Measurements from ENCODE around the gene SPON2.

Gene SPON2

GRCh38 chr4:1172228-1172851 lies at the start of gene SPON2:
Gene SPON2, minus strand, starts transcription at chr4:1172583.
- H3K9me3 Mint-ChIP-seq = no peaks in the 10 kb centered on the region
- peaks cover 26% of the 10 kb centered on the region for H3K4me1 Mint-ChIP-seq
- CTCF ChIA-PET = interaction anchor here (1.5 kb wide), 1 partner anchor 47 kb away, joined by 3 read pairs; no protein-coding TSS in a partner anchor
- H3K36me3 Mint-ChIP-seq = no peaks in the 10 kb centered on the region
- H3K27ac Mint-ChIP-seq = no peak within 1 kb of the TSS
- H3K27me3 Mint-ChIP-seq = peaks cover 75% of the 10 kb centered on the region
- H3K4me3 Mint-ChIP-seq = peak within 1 kb of the TSS; percentile 35
- DNase-seq = no peak

- no peak for DNase-seq
- no peaks in the 10 kb centered on the region for H3K27me3 Mint-ChIP-seq
- H3K9me3 Mint-ChIP-seq = no peaks in the 10 kb centered on the region
- peaks cover 26% of the 10 kb centered on the region for H3K4me1 Mint-ChIP-seq
- CTCF ChIA-PET = no interaction called here
- H3K4me3 Mint-ChIP-seq = no peak overlapping the region
- peak overlapping the region; percentile 26 for H3K27ac Mint-ChIP-seq
- peaks cover 62% of the 10 kb centered on the region for H3K36me3 Mint-ChIP-seq
These were observed 48.9 kb upstream of the SPON2 start for GRCh38 chr4:1221155-1221870.

- Mint-ChIP-seq H3K27me3 (no peaks in the 10 kb centered on the region), H3K9me3 (no peaks in the 10 kb centered on the region), H3K4me1 (peaks cover 34% of the 10 kb centered on the region), H3K27ac (peak overlapping the region; percentile 26), H3K36me3 (peaks cover 59% of the 10 kb centered on the region), H3K4me3 (no peak overlapping the region)
- CTCF ChIA-PET = no interaction called here
- DNase-seq = no peak
These were observed 48.2 kb upstream of the SPON2 start for GRCh38 chr4:1220566-1220965.

GRCh38 chr4:1219566-1219950 lies 47.2 kb upstream of the SPON2 start:
- H3K27me3 Mint-ChIP-seq = no peaks in the 10 kb centered on the region
- peak overlapping the region; percentile 13 for H3K27ac Mint-ChIP-seq
- no peak overlapping the region for H3K4me3 Mint-ChIP-seq
- DNase-seq = no peak
- H3K4me1 Mint-ChIP-seq = peaks cover 37% of the 10 kb centered on the region
- CTCF ChIA-PET = interaction anchor here (1.1 kb wide), 1 partner anchor 46 kb away, joined by 3 read pairs; the partner anchor contains the start of gene SPON2
- H3K9me3 Mint-ChIP-seq = no peaks in the 10 kb centered on the region
- H3K36me3 Mint-ChIP-seq = peaks cover 59% of the 10 kb centered on the region

GRCh38 chr4:1218634-1219565 lies 46.5 kb upstream of the SPON2 start:
- Mint-ChIP-seq H3K36me3 (peaks cover 52% of the 10 kb centered on the region), H3K27me3 (no peaks in the 10 kb centered on the region), H3K4me3 (no peak overlapping the region), H3K27ac (peak overlapping the region; percentile 69), H3K9me3 (no peaks in the 10 kb centered on the region), H3K4me1 (peaks cover 37% of the 10 kb centered on the region)
- CTCF ChIA-PET = interaction anchor here (1.1 kb wide), 1 partner anchor 46 kb away, joined by 3 read pairs; the partner anchor contains the start of gene SPON2
- DNase-seq = no peak

GRCh38 chr4:1217366-1217765 lies 45.0 kb upstream of the SPON2 start:
- DNase-seq = no peak
- Mint-ChIP-seq H3K9me3 (no peaks in the 10 kb centered on the region), H3K4me1 (peaks cover 37% of the 10 kb centered on the region), H3K36me3 (peaks cover 53% of the 10 kb centered on the region), H3K27me3 (no peaks in the 10 kb centered on the region), H3K27ac (peak overlapping the region; percentile 82), H3K4me3 (peak overlapping the region; percentile 49)
- CTCF ChIA-PET = interaction anchor here (0.8 to 2.6 kb wide), 2 partner anchors 14 to 50 kb away, joined by 3 to 16 read pairs; no protein-coding TSS in a partner anchor

GRCh38 chr4:1216869-1217294 lies 44.5 kb upstream of the SPON2 start:
- Mint-ChIP-seq H3K9me3 (no peaks in the 10 kb centered on the region), H3K4me1 (peaks cover 37% of the 10 kb centered on the region), H3K27ac (peak overlapping the region; percentile 82), H3K36me3 (peaks cover 54% of the 10 kb centered on the region), H3K4me3 (peak overlapping the region; percentile 49), H3K27me3 (no peaks in the 10 kb centered on the region)
- CTCF ChIA-PET = interaction anchor here (0.8 to 2.6 kb wide), 2 partner anchors 13 to 50 kb away, joined by 3 to 16 read pairs; no protein-coding TSS in a partner anchor
- DNase-seq = peak; percentile 85

GRCh38 chr4:1216076-1216614 lies 43.8 kb upstream of the SPON2 start:
- peak overlapping the region; percentile 82 for H3K27ac Mint-ChIP-seq
- H3K4me3 Mint-ChIP-seq = peak overlapping the region; percentile 49
- H3K4me1 Mint-ChIP-seq = peaks cover 37% of the 10 kb centered on the region
- DNase-seq = no peak
- no peaks in the 10 kb centered on the region for H3K9me3 Mint-ChIP-seq
- H3K27me3 Mint-ChIP-seq = no peaks in the 10 kb centered on the region
- H3K36me3 Mint-ChIP-seq = peaks cover 48% of the 10 kb centered on the region
- CTCF ChIA-PET = interaction anchor here (2.6 kb wide), 1 partner anchor 49 kb away, joined by 16 read pairs; no protein-coding TSS in a partner anchor

- CTCF ChIA-PET = interaction anchor here (0.7 to 2.6 kb wide), 2 partner anchors 31 to 48 kb away, joined by 3 to 16 read pairs; no protein-coding TSS in a partner anchor
- Mint-ChIP-seq H3K4me3 (no peak overlapping the region), H3K27ac (peak overlapping the region; percentile 42)
These were observed 43.0 kb upstream of the SPON2 start for GRCh38 chr4:1215141-1216075.

GRCh38 chr4:1214101-1215095 lies 42.0 kb upstream of the SPON2 start:
- Mint-ChIP-seq H3K4me1 (peaks cover 34% of the 10 kb centered on the region), H3K36me3 (peaks cover 36% of the 10 kb centered on the region), H3K4me3 (no peak overlapping the region), H3K27ac (no peak overlapping the region), H3K9me3 (no peaks in the 10 kb centered on the region), H3K27me3 (no peaks in the 10 kb centered on the region)
- CTCF ChIA-PET = interaction anchor here (0.7 kb wide), 1 partner anchor 32 kb away, joined by 3 read pairs; no protein-coding TSS in a partner anchor
- no peak for DNase-seq

More at GRCh38 chr4:1215141-1216075, 43.0 kb upstream of the SPON2 start:
- H3K27me3 Mint-ChIP-seq = no peaks in the 10 kb centered on the region
- peaks cover 41% of the 10 kb centered on the region for H3K36me3 Mint-ChIP-seq
- H3K4me1 Mint-ChIP-seq = peaks cover 37% of the 10 kb centered on the region
- no peaks in the 10 kb centered on the region for H3K9me3 Mint-ChIP-seq
- DNase-seq = no peak

- no peak overlapping the region for H3K4me3 Mint-ChIP-seq
- DNase-seq = no peak
- no peak overlapping the region for H3K27ac Mint-ChIP-seq
- H3K4me1 Mint-ChIP-seq = peaks cover 27% of the 10 kb centered on the region
- H3K27me3 Mint-ChIP-seq = no peaks in the 10 kb centered on the region
- CTCF ChIA-PET = no interaction called here
- H3K36me3 Mint-ChIP-seq = peaks cover 28% of the 10 kb centered on the region
- H3K9me3 Mint-ChIP-seq = no peaks in the 10 kb centered on the region
These were observed 41.1 kb upstream of the SPON2 start for GRCh38 chr4:1213336-1213995.
